ENCODE results near the gene OTUD7B. TPM values are rescaled to one million over a fixed set of nuclear protein-coding genes. Genes with fewer than 3 reads are reported as not detected.
A peak's percentile ranks its signal among the peaks of the same experiment; 100 is the strongest.

The OTUD7B gene
- total RNA-seq, 1 experiment from 2014 or later = 23.5 TPM

DNA sequence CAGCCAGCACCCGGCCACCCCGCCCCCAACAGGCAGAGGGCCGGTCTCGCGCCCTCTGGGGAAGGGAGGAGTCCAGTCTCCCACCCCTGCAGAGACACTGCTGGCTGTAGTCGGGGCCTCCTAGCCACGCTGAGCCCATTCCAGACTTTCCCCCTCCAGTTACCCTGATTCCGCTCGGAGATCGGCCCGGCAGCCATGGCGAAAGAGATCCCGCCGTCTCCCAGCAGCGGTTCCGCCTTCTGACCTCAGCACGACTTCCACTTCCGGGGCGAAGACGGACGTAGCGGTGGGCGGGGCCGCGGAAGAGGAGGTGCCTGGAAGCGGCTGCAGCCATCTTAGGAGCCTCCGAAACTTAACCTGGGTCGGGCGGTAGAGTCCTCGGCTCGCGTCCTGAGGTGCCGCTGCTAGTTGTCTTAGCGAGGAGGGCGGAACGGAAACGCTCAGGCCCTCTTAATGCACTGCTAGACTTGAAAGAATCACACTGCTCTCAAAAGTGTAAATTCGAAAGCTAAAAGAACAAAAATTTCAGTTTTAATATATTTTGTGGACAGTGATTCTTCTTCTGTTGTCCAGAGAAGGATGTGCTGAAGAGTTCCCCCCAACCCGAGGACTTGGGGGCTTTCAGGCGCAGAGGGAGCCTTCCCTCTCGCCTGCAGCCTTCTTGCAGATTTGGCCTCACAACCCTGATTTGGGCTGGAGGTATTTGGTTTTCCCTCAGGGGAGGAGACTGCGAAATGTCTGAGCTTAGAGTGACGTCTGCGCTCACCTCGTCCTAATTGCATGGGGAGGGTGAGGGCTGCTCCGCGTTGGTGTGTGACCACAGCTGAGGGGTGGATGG lies 82.7 kb downstream of the OTUD7B start, which contains the start of gene SF3B4:
TSS of gene SF3B4 (minus strand) at position 241 of the 838 bp plus-strand sequence. CDS start at position 197, 44 bp downstream.
- peak within 1 kb of the TSS; percentile 89 for H3K18ac ChIP-seq (ENCODE audit: insufficient read length, low read depth, low read length)
- no peak within 1 kb of the TSS for H2AFZ ChIP-seq (ENCODE audit: low read length)
- no peak within 1 kb of the TSS for H2BK15ac ChIP-seq (ENCODE audit: low read depth, low read length)
- H2BK5ac ChIP-seq (ENCODE audit: insufficient read length, low read length) = peak within 1 kb of the TSS; percentile 55
- Mint-ChIP-seq H3K9me3 (no peaks in the 10 kb centered on the region; a peak in 1 of 5 replicates), H3K4me1 (peaks cover 19 to 26% of the 10 kb centered on the region in 2 experiments), H3K4me3 (peak within 1 kb of the TSS; percentile 97 to 100), H3K36me3 (ENCODE audit: insufficient read depth in 1 of 3, low read depth in 3 of 3) (peaks cover 33 to 44% (median 43%) of the 10 kb centered on the region in 3 experiments), H3K27ac (peak within 1 kb of the TSS; percentile 97 to 99 (median 99)), H3K27me3 (ENCODE audit: low read depth) (no peaks in the 10 kb centered on the region)
- H4K5ac ChIP-seq (ENCODE audit: insufficient read length, low read depth, low read length) = no peak within 1 kb of the TSS
- H3K14ac ChIP-seq (ENCODE audit: insufficient read depth, low read length) = peak within 1 kb of the TSS; percentile 91
- peaks cover 8% of the 10 kb centered on the region; the same call in 1 of the 2 replicates for H3K79me2 ChIP-seq (ENCODE audit: insufficient read depth, low read length)
- no peaks in the 10 kb centered on the region for H4K20me1 ChIP-seq (ENCODE audit: control insufficient read depth, insufficient read depth, insufficient read length)
- no peak within 1 kb of the TSS for H4K8ac ChIP-seq (replicated peaks; ENCODE audit: insufficient read length, low read depth, low read length)
- H2BK120ac ChIP-seq (ENCODE audit: low read depth, low read length, poor library complexity, severe bottlenecking) = peak within 1 kb of the TSS; percentile 24
- peak within 1 kb of the TSS; percentile 96 for H3K4me2 ChIP-seq (ENCODE audit: insufficient read depth, insufficient read length, low read length)
- DNase-seq = peak; percentile 95
- no peak within 1 kb of the TSS for H3K56ac ChIP-seq (ENCODE audit: insufficient read length, low read depth, low read length)
- TF ChIP-seq, protein P1, sequence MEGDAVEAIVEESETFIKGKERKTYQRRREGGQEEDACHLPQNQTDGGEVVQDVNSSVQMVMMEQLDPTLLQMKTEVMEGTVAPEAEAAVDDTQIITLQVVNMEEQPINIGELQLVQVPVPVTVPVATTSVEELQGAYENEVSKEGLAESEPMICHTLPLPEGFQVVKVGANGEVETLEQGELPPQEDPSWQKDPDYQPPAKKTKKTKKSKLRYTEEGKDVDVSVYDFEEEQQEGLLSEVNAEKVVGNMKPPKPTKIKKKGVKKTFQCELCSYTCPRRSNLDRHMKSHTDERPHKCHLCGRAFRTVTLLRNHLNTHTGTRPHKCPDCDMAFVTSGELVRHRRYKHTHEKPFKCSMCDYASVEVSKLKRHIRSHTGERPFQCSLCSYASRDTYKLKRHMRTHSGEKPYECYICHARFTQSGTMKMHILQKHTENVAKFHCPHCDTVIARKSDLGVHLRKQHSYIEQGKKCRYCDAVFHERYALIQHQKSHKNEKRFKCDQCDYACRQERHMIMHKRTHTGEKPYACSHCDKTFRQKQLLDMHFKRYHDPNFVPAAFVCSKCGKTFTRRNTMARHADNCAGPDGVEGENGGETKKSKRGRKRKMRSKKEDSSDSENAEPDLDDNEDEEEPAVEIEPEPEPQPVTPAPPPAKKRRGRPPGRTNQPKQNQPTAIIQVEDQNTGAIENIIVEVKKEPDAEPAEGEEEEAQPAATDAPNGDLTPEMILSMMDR (conservative IDR thresholded peaks at IDR 0.05) = no peak
- no peaks in the 10 kb centered on the region for H3K27me3 ChIP-seq (ENCODE audit: insufficient read depth, low read length)
- peak within 1 kb of the TSS; percentile 40 for H3T11ph ChIP-seq (ENCODE audit: low read length)
- no peak within 1 kb of the TSS for H3K23ac ChIP-seq (ENCODE audit: insufficient read length, low read depth, low read length)
- no peak within 1 kb of the TSS for H2BK20ac ChIP-seq (ENCODE audit: low read depth, low read length, poor library complexity, severe bottlenecking)
- peaks cover 11% of the 10 kb centered on the region for H3K79me1 ChIP-seq (ENCODE audit: insufficient read depth, low read depth, low read length, poor library complexity, severe bottlenecking)
- peaks cover 2% of the 10 kb centered on the region; the same call in 1 of the 2 replicates for H3K4me1 ChIP-seq (ENCODE audit: insufficient read depth, low read length)
- H3K9ac ChIP-seq (ENCODE audit: extremely low read depth, insufficient read length, low read length) = peak within 1 kb of the TSS; percentile 92
- no peak within 1 kb of the TSS for H2BK12ac ChIP-seq (ENCODE audit: insufficient read length, low read depth, low read length)
- H4K91ac ChIP-seq (ENCODE audit: insufficient read length, low read depth, low read length) = no peak within 1 kb of the TSS
- no CpG with 5 or more reads among the region's 47 CpGs for WGBS (ENCODE audit: extremely low coverage, insufficient read length, low lambda C conversion rate)
- H3K27ac ChIP-seq (ENCODE audit: insufficient read length, low read depth, low read length) = peak within 1 kb of the TSS; percentile 91
- H2AK5ac ChIP-seq (ENCODE audit: insufficient read length, low read length) = no peak within 1 kb of the TSS
- H3K4ac ChIP-seq (ENCODE audit: low read depth, low read length) = no peak within 1 kb of the TSS; the same call in 1 of the 2 replicates
- H3K9me3 ChIP-seq (ENCODE audit: control insufficient read depth, low read depth, low read length) = no peaks in the 10 kb centered on the region
- peaks cover 11% of the 10 kb centered on the region for H3K23me2 ChIP-seq (ENCODE audit: insufficient read length, low read depth, low read length, poor library complexity, severe bottlenecking)
